ENCODE data around the gene ABCA7.

GRCh38 chr19:993361-993830 lies 46.5 kb upstream of the ABCA7 start:
- no peak for TF ChIP-seq TGIF2 (CRISPR knock-in tag; IDR thresholded peaks at IDR 0.05)
- no peak for TF ChIP-seq MZF1 (CRISPR knock-in tag; IDR thresholded peaks at IDR 0.05; ENCODE audit: borderline replicate concordance)

Measured in HepG2 (cell line).